NCI-H2171 (cell line): Measurements from ENCODE around the gene KRTAP5-4.
"Not testable (repeated sequence)": the region's sequence is repeated elsewhere in the genome, so short reads cannot be mapped to it uniquely, and the experiment has no call there.

Source experiments
- DNase-seq: peaks from one replicate; lab custom pipeline; 2025; lab: John Stamatoyannopoulos, UW

The KRTAP5-4 gene

GRCh38 chr11:1637628-1638027 lies 15.7 kb upstream of the KRTAP5-4 start:
- no peak for DNase-seq

- no peak for DNase-seq
Measured at GRCh38 chr11:1636291-1636950, 14.5 kb upstream of the KRTAP5-4 start.

- DNase-seq = no peak
Measured at GRCh38 chr11:1633864-1634263, 11.9 kb upstream of the KRTAP5-4 start.

- DNase-seq = no peak
Measured at GRCh38 chr11:1632053-1632714, 10.2 kb upstream of the KRTAP5-4 start.

GRCh38 chr11:1631066-1631568 lies 9.2 kb upstream of the KRTAP5-4 start:
- DNase-seq = no peak

- no peak for DNase-seq
Measured at GRCh38 chr11:1630271-1630670, 8.3 kb upstream of the KRTAP5-4 start.

- DNase-seq = no peak
Measured at GRCh38 chr11:1629326-1630185, 7.6 kb upstream of the KRTAP5-4 start, which contains the start of gene KRTAP5-5. TSS of gene KRTAP5-5 (plus strand) at chr11:1629775. CDS start at chr11:1629841, 66 bp downstream.

GRCh38 chr11:1628506-1629325 lies 6.8 kb upstream of the KRTAP5-4 start:
- no peak for DNase-seq

GRCh38 chr11:1625541-1625940 lies 3.6 kb upstream of the KRTAP5-4 start:
- DNase-seq = no peak

- DNase-seq = no peak
Measured at GRCh38 chr11:1624621-1625020, 2.7 kb upstream of the KRTAP5-4 start.

- DNase-seq = no peak
Measured at GRCh38 chr11:1623716-1624115, 1.8 kb upstream of the KRTAP5-4 start.

- DNase-seq = no peak
Measured at GRCh38 chr11:1619449-1619848, 2.5 kb downstream of the KRTAP5-4 start.

GRCh38 chr11:1618231-1618630 lies 3.7 kb downstream of the KRTAP5-4 start:
- no peak for DNase-seq

GRCh38 chr11:1608363-1608762 lies 13.6 kb downstream of the KRTAP5-4 start, which contains the start of gene KRTAP5-3:
TSS of gene KRTAP5-3 (minus strand) at chr11:1608463. CDS start at chr11:1608385, 78 bp downstream.
- no peak for DNase-seq

- not testable (repeated sequence) for DNase-seq
Measured at GRCh38 chr11:1607901-1608300, 14.0 kb downstream of the KRTAP5-4 start.

- DNase-seq = not testable (repeated sequence)
Measured at GRCh38 chr11:1607156-1607845, 14.6 kb downstream of the KRTAP5-4 start.

- not testable (repeated sequence) for DNase-seq
Measured at GRCh38 chr11:1605923-1606322, 16.0 kb downstream of the KRTAP5-4 start.

GRCh38 chr11:1604711-1605110 lies 17.2 kb downstream of the KRTAP5-4 start:
- DNase-seq = no peak

GRCh38 chr11:1604181-1604580 lies 17.8 kb downstream of the KRTAP5-4 start:
- no peak for DNase-seq

GRCh38 chr11:1603629-1604028 lies 18.3 kb downstream of the KRTAP5-4 start:
- no peak for DNase-seq

- DNase-seq = not testable (repeated sequence)
Measured at GRCh38 chr11:1601663-1602062, 20.3 kb downstream of the KRTAP5-4 start.
